Body of pancreas (tissue), 4 donors: ENCODE measurements around the gene SLC6A13.

Experiments used
- CTCF ChIP-seq, 7 experiments: fragments of 450-650 bp in 4 of 7; fragments of 200-600 bp in 3 of 7; sonication (generic) in 3 of 7; IDR thresholded peaks; one replicate each; pipeline ENCODE4 v1.5.1; 2016 to 2019; ENCODE audit warnings: antibody characterized with exemption in 7 of 7
- POLR2A ChIP-seq, 3 donors: fragments of 450-650 bp; IDR thresholded peaks; one replicate each; pipeline ENCODE4 v1.6.1; 2016; ENCODE audit warnings: antibody characterized with exemption in 3 of 3, mild to moderate bottlenecking in 2 of 3

GRCh38 chr12:304805-305204, 42.2 kb upstream of the SLC6A13 start:
- TF ChIP-seq CTCF (IDR thresholded peaks at IDR 0.05) (no peak), POLR2A (IDR thresholded peaks at IDR 0.05) (no peak)
